Amniotic stem cell (primary cell): Measurements from ENCODE around the gene PTMS.

Source experiments
- DNase-seq: peaks from one replicate; lab custom pipeline; 2025; lab: John Stamatoyannopoulos, UW

Gene PTMS

DNA sequence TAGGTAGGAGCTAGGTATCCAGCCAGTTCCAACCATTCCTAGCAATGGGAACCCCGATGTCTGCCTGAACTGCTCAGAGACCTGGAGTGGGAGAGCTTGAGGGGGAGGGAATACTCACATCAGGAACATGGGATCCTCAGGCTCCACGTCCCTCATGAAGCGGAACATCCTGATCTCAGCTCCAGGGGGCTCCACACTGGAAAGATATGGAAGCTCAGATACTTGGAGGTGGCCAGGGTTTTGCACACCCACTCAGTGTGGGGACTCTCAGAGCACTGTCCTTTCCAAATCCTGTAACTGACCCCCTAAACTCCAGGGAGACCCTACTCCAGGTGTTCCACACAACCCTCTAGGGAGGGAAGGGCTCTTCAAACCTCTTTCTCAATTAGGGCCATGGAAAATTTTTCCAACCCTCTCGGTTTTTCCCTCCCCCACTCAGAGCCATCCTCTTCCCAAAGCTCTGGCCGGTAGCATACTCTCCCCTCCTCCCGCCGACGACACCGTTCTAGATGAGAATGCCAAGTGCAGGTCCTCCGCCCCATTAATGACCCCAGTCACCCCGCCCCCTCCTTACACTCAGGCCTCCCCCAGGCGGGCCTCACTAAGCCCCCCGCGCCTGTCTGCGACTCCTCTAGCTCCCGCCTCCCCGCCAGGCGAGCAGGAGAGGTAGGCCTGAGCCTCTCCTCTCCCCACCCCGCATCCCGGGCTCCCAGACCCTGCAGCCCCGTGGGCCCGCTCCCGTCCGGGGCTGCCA lies 13.8 kb upstream of the PTMS start:
- DNase-seq: peak; percentile 46

DNA sequence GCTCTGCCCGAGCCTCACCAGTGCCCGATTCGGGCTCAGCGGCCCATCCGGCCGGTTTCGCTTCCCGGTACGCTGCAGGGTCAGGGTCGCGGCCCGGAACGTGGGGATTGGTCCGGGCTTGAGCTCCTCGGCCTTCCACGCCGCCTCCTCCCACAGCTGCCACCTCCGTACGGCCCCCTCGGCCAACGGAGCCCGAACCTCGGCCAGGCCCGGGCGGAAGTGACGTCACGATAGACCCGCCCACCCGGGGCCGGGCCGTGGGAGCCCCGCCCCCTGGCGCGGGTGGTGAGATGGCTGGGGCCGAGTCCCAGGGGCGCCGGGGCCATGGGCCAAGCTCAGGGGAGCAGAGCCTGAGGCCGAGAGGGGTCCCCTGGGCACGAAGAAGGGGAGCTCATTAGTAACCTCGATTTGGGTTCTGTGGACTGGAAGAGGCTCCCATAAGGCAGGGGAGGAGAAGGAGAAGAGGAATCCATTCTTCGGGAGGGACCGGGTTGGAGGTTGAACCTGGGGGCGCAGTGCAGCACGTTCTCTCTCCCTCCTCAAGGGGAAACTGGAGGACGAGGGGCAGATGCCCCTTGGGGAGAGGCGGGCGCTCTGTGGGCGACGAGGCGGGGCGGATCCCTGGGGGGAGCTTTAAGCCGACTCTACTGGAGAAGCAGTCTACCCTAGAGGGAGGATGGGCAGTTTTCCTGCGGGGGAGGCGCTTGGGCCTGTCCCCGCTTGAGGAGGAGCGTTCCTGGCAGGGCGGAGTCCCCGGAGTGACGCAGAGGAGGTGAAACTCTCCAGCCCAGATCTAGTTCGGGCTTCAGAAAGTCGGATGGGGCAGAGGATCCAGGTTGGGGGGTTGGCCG lies 13.0 kb upstream of the PTMS start, which contains the start of gene MLF2:
TSS of gene MLF2 (minus strand) at position 221 of the 851 bp plus-strand sequence. CDS start 807 bp downstream, outside the sequence.
- peak; percentile 96 for DNase-seq

DNA sequence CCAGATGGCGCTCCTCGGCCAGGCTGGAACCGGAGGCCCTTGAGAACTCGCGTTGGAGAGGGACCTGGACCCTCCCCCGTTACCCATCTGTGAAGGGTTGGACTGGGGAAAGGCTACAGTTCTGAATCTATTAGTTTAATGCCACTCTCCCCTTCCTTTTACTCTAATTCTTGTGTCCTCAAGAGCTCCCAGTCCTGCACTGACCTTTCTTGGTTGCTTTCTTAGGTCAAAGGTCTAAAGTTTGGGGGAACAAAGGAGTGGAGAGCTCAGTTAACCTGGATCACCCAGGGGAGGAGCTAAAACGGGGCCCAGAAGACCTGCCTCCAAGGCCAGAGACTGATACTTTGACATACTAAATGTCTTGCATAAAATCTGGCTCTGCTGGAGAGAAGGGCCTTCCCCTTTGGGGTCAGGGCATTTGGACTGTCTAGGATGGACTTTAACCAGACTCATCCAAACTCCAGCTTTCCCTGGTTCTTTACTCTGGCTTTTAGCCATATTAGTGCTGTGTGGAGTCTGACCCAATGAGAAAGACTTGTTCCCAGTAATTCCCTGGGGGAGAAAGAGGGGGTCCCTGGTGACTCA lies 12.3 kb upstream of the PTMS start:
- DNase-seq: no peak

DNA sequence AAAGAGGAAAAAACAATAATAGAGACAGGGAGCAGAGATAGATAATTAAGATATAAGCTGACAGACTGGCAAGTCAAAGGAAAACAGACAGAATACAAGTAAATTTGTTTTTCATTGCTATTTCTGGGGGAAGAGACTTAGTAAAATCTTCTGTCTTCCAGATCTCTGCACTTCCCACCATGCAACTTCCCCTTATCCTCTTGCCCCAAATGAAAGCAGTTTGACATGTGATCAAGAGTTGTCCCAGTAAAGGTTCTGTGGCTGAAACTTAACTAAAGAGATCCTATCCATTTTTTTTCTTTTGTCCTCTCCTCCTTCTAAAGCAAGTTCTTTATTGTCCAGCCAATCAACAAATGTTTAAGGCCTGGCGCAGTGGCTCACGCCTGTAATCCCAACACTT lies 11.8 kb upstream of the PTMS start:
- no peak for DNase-seq

DNA sequence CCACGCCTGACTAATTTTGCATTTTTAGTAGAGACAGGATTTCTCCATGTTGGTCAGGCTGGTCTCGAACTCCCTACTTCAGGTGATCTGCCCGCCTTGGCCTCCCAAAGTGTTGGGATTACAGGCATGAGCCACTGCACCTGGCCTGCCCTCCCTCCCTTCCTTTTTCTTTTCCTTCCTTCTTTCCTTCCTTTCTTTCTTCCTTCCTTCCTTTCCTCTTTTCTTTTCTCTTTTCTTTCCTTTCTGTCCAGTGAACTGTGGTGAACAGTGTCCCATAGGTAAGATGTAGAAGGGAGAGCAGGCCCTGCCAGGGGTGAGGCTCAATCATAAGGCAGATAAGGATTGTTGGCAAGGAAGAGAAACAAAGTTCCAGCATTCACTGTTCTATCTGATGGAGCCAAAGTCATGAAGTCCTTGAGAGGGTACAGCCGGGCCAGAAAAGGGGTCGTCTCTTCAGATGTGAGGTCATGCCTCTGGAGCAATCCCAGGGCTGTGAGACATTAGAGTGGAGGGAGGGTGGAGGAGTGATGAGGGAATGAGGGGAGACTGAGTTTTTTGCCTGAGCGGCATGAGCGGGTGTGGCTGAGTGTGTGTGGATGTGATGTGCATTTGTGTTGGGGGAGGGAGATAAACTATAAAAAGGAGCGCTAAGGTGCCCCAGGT lies 9.0 kb upstream of the PTMS start:
- DNase-seq: no peak

DNA sequence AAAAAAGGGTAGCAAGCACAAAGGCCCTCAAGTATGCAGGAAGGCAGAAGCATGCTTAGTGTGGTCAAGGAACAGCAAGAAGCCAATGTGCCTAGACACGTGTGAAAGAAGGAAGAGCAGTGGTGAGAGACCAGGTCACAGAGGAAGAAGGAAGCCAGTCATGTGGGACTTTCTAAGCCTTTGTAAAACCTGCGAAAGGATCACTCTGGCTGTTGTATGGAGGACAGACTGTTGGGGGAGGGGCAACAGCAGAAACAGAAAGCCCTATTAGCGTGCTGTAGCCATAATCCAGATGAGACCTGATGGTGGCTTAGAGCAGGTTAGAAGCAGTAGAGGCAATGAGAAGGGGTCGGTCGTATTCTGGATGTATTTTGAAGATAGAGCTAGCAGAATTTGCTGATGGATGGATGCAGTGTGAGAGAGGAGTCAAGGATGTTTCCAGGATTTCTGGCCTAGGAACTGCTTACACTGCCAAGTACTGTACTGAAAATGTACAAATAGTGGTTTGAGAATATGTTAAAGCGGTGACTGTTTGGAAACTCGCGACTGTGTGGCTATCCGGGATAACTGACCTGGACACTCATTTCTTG lies 7.6 kb upstream of the PTMS start:
- no peak for DNase-seq

DNA sequence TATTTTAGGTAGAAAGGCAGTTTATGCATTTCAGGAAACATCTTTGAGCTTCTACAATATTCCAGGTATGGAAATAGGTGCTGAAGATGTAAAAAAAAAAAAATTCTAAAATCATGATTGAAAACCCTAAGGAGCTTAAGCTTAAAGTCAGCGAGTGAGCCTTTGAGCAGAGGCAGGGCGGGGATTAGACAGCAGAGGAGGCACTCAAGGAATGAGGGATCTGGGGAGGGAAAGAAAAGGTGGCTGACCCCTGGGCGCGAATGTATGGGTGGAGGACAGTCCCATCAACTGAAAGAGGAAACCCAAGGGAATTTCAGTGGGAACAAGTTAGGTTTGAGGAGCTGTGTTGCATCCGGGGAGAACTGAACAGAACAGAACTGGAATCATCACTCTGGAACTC lies 6.4 kb upstream of the PTMS start:
- no peak for DNase-seq

DNA sequence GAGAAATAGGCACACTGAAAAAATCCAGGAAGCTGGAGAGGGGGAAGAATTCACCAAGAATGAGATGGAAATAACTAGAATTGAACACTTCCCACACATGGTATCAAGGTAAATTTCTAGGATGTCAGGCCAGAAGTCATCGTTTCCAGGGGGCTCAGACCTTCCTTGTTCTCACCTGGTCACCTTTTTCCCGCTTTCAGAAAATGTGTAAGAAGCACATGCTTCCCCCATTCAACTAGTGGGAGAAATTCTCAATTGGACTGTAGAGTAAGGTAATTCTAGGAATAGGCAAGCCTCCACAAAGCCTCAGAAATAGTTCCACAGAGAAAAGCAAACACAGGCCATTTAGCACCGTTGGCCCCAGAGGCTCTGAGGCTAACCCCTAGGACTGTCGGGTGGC lies 2.8 kb upstream of the PTMS start:
- DNase-seq: no peak

DNA sequence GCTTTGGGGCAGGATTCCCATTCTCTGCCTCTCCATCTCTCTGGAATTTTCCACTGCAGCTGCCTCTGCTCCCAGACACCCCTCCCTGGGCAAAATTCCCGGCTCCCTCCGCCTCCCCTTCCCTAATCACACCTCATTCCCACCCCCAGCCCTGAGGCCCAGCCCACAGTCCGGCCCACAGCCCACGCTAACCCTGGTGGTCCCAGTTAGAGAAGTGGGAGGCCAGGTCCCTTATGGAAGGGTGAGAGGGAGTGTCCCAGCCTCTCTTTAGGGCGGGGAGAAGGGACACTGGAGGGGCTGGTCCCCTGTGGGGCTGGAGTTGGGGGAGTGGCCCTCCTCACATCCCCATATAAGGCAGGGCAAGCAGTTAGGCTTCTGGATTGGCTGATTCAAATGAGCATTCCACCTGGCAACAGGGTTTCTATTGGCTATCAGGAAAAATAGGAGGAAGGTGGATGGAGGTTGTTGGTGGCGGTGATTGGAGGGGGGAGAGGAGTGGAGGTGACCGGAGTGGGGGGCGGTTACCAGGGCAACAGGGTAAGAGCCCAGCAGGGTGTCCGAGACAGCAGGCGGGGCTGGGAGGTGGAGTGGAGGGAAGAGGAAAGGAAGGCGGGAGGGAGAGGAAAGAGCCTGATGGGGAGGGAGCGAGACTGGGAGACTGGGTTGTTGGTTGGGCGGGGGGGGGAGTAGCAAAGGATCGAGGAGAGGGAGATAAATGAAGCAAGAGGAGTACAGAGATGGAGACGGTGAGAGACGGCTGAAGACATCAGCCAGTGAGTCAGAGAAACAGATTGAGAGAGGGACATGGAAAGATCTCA lies 1.9 kb upstream of the PTMS start:
- DNase-seq: peak; percentile 95

DNA sequence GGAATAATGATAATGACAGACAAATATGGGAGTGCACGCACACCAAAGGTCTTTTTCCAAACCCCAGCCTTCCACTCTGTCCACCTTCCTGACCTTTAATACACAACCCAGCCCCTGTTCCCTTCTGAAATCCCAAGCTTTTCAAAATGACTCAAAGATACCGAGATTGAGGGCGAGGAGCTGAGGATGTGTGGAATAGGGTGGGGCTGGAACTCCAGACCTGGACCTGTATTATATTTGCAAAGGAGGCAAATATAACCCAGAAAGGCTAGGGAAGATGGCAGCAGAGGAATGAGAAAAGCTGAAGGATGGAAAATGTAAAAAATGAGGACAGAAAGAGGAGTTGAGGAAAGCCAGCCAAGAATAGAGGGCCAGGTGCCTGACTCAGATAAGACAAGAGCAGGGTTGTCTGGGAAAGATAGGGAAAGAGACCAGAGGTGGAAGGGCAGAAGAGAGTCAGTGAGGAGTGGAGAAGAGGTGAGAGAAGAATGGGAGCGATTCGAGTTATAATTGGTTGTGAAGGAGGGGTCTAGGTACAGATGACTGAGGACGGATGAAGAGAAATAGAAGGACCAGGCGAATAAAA lies 1.0 kb upstream of the PTMS start:
- no peak for DNase-seq

DNA sequence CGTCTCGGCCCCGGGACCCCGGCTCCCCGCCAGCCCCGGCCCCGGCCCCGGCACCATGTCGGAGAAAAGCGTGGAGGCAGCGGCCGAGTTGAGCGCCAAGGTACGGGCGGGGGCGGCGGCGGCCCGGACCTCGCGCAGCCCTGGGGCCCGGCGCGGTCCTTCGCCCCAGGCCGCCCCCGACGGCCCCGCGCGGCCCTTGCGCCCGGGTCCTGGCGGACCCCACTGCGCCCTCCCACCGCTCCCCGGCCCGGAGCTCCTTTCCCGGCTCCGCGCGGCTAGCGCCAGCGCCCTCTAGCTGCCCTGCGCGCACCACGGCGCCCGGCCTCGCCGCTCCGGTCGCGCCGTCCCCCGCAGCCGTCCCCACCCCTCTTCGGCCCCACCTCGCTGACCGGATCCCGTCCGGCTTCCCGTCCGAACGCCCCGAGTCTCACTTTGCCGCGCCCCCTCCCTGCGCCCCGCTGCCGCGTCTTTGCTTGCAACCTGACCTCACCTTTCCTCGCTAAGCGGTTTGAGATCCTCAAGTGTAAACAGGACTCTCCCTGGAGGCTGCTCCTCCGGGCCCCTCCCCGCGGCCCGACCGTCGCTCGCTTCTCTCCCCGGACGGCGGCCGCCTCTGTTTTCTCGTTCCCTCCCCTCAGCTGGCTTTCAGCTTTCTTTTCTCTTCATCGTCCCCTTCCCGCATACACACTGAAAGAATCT lies 637 bp downstream of the PTMS start:
- peak; percentile 26 for DNase-seq

DNA sequence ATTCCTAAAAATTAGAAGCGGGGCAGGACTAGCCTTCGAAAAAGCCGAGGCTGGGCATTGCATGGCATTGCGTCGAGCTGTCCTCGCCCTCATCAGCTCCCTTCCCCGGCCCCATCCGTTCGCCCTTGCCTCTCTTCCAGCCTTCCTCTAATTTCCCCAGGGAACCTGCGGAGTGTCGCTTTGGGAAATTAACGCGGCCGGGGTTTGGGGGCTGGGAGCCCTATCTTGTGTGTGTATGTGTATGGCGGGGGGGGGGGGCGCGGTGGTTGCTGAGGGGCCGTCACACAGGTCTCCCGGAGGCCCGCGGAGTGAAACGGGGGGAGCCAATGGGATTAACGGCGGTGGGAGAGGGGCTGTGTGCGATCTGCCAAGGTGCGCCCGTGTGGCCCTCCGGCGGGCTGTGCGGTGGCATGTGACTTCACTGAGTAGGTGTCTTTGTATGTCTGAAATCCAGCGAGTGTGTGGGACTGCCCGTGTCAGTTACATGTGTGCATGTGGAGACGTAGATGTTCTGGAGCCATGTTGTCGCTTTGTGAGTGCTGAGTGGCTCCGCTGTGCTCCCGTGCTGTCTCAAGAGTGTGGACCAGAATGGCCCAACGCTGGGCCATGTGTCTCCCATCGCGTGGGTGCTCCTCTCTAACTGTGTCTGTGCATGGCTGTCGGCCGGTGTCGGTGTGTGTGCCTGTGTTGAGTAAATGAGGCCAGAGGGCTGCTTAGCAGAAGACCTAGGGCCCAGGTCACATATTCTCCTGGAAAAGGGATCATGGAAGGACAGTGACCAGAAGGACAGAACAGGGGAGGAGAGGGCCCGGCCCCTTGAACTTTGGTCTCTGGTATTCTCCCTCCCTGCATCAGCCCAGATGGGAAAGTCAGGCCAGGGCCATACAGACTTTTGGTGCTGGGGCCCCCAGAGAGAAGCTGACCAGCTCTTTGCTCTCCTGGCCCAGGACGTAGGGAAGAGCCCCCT lies 1.5 kb downstream of the PTMS start:
- DNase-seq: no peak

DNA sequence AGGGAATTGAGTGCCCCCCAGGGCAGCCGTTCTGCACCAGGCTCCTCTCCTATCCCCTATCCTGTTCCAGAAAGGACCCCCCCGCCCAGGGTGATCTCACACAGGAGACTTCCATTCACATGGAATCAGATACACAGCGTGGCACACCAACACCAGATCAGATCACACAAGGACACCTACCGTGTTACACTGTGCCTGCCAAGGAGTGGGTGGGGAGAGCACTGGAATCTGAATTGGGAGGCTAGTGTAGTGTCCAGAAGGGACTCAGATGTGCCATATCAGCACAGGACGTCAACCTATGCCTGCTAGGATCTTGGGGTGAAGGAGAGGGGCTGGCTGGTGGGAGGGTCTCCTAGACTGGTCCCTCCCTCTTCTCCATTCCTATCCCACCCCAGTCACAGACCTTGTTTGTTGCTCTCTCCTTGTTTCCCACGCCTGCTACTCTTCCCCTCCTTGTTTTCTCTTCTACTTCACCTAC lies 2.3 kb downstream of the PTMS start:
- no peak for DNase-seq

DNA sequence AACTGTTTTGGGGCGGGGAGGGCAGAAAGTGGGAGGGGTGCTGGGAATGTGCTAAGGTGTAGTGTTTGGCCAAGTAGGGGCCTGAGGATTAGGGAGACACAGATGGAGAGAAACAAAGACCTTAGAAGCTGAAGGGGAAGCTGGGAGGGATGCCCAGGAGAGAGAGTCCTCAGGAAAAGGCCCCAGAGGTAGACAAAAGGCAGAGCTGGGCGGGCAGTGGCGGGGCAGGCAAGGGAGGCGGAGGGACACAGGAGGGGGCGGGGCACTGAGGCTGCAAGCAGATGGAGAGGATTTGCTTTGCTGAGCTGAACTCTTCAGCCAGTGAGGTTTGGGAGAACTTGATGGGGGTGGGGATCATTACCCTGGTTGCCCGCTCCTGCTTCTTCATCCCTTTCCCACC lies 2.8 kb downstream of the PTMS start:
- peak; percentile 16 for DNase-seq

DNA sequence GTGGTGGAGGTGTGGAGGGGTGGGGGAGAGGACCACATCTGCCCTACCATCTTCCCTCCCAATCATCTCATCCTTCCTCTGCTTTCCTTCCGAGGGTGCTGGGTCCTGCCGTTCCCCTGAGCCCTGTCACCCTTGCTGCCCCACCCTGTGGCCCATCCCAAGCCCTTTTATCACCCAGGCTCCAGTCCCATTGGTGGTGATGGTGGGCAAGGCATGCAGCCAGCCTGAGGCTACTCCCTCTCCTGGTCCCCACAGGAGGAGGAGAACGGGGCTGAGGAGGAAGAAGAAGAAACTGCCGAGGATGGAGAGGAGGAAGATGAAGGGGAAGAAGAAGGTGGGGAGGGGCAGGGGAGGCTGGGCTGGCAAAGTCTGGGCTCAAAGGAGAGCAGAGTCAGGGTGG lies 3.5 kb downstream of the PTMS start:
- DNase-seq: no peak

DNA sequence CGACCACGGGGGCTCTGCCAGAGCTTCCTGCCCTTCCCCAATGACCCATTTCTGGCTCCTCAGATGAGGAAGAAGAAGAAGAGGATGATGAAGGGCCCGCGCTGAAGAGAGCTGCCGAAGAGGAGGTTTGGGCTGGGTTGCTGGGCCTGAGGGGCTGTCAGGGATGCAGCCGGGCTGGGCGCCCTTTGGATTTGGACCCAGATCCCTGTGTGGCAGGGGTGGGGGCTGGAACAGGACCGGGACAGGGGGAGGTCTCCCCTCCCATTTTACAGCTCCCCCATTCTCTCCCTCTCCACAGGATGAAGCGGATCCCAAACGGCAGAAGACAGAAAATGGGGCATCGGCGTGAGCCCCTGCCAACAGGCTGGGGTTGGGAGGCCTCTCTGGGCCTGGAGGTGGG lies 3.9 kb downstream of the PTMS start:
- DNase-seq: no peak

DNA sequence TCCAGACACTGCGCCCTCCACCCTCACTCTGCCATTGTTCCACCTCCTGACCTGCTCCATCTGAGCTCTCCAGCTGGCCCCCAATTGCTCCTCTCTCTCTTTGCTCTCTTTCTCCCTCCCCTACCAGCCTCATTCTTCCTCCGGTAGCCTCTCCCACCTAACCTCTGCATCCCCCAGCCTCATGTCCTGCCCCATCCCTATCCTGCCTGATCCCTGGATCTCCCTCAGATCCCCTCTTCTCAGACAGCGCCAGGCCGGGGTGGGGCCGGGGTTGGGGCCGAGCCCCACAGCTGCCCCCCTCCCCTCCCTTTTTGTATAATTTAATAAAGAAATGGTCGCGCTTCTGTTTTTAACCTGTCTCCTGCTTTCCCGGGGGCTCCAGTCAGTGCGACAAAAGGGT lies 4.4 kb downstream of the PTMS start:
- DNase-seq: no peak

DNA sequence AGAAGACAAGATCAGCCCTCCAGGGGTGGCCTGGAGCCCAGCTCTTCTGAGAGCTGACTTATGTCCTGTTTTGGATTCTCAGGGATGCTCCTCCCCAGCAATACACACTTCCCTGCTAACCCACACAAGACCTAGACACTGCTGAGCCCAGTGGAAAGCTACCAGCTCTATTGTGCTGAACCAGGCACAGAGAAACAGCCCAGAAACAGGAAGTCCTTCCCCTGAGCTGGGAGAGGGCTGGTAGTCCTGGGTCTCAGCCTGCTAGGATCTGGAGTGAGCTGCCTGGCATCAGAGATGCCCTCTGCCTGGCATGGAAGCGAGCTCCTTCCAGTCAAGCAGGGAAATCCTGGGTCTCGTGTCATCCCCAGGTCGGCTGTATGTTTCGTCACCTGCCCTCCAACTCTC lies 4.9 kb downstream of the PTMS start:
- DNase-seq: no peak
